ENCODE results near the gene PLXNB2.

GRCh38 chr22:50286701-50287318, 20.6 kb downstream of the PLXNB2 start:
- no peak for TF ChIP-seq EZH2 (IDR thresholded peaks at IDR 0.05; ENCODE audit: insufficient read depth, poor library complexity, severe bottlenecking)
- TF ChIP-seq EZH2phosphoT487 (IDR thresholded peaks at IDR 0.05; ENCODE audit: insufficient read depth, low read depth) = no peak
